Activated CD4-positive, alpha-beta T cell treated with anti-CD3 and anti-CD28 coated beads, Interleukin-2, Interleukin-6, amounts not matched to agents 100 ng/mL and 50 ng/mL, durations not matched to agents 16 hours and 8 hours (primary cell): ENCODE results near the gene RGL4.

Source experiments
- DNase-seq: peaks from one replicate; pipeline ENCODE4 v3.0.0-alpha.2; 2020

The RGL4 gene

GRCh38 chr22:23681026-23681809, 9.6 kb upstream of the RGL4 start:
- DNase-seq = no peak

GRCh38 chr22:23682077-23682476, 8.7 kb upstream of the RGL4 start:
- no peak for DNase-seq

GRCh38 chr22:23682827-23683355, 7.9 kb upstream of the RGL4 start:
- no peak for DNase-seq

- DNase-seq = no peak
Observed at GRCh38 chr22:23683545-23683944, 7.3 kb upstream of the RGL4 start.

GRCh38 chr22:23684026-23684425, 6.8 kb upstream of the RGL4 start:
- DNase-seq = no peak

- no peak for DNase-seq
Observed at GRCh38 chr22:23684561-23685031, 6.2 kb upstream of the RGL4 start.

GRCh38 chr22:23685205-23685784, 5.5 kb upstream of the RGL4 start:
- no peak for DNase-seq

GRCh38 chr22:23686416-23687024, 4.3 kb upstream of the RGL4 start:
- no peak for DNase-seq

GRCh38 chr22:23688121-23688520, 2.7 kb upstream of the RGL4 start:
- DNase-seq = no peak

- DNase-seq = no peak
Observed at GRCh38 chr22:23688571-23688970, 2.2 kb upstream of the RGL4 start.

- DNase-seq = no peak
Observed at GRCh38 chr22:23689414-23689813, 1.4 kb upstream of the RGL4 start.

GRCh38 chr22:23691748-23692423, 1.1 kb downstream of the RGL4 start:
- no peak for DNase-seq

GRCh38 chr22:23692598-23693291, 1.9 kb downstream of the RGL4 start:
- DNase-seq = no peak

GRCh38 chr22:23693979-23694680, 3.3 kb downstream of the RGL4 start:
- DNase-seq = no peak

GRCh38 chr22:23695141-23695540, 4.3 kb downstream of the RGL4 start:
- no peak for DNase-seq

GRCh38 chr22:23695571-23696325, 4.9 kb downstream of the RGL4 start:
- no peak for DNase-seq

- DNase-seq = peak; percentile 91
Observed at GRCh38 chr22:23696326-23696851, 5.6 kb downstream of the RGL4 start.

- no peak for DNase-seq
Observed at GRCh38 chr22:23697031-23697970, 6.5 kb downstream of the RGL4 start.

- no peak for DNase-seq
Observed at GRCh38 chr22:23698094-23698493, 7.3 kb downstream of the RGL4 start.
